IMR-90 (cell line): ENCODE measurements around the gene ESAM. TPM values are rescaled to one million over a fixed set of nuclear protein-coding genes. Genes with fewer than 3 reads are reported as not detected.

Experiments used
- ATAC-seq: fragments of 200-7000 bp; cut with Tn5 transposase; 2 replicates; pipeline ENCODE4 v1.9.1; 2020; ENCODE audit warnings: low read depth, mild to moderate bottlenecking, moderate library complexity
- BruUV-seq: library from RNA; stranded (reverse); fragments of 400-500 nt; replicated peaks from 2 replicates; lab custom pipeline; 2021; lab: Mats Ljungman, UMichigan
- CTCF ChIA-PET: fragments of 300-600 bp; formaldehyde crosslinking; extraction: SDS; loops from one replicate; lab custom pipeline; 2021; ENCODE audit warnings: antibody characterized with exemption; lab: Yijun Ruan, JAX
- POLR2A ChIA-PET: fragments of 300-600 bp; sonication (Branson Sonifier 250); formaldehyde crosslinking; loops from one replicate; lab custom pipeline; 2022; ENCODE audit warnings: antibody characterized with exemption; ENCODE audit not compliant: unreplicated experiment; lab: Charles Lee
- DNase-seq: peaks from one replicate; pipeline ENCODE4 v3.0.0; 2013
- H2AFZ ChIP-seq: replicated peaks from 2 replicates; pipeline ENCODE3; 2013; ENCODE audit warnings: low read length, mild to moderate bottlenecking; ENCODE audit not compliant: poor library complexity
- H2AK5ac ChIP-seq: 2 replicates; pipeline ENCODE4 v1.6.1; 2013; ENCODE audit warnings: low read depth, low read length, inconsistent platforms
- H2AK9ac ChIP-seq: replicated peaks from 2 replicates; pipeline ENCODE3; 2013; ENCODE audit warnings: mild to moderate bottlenecking, low read depth, low read length, moderate library complexity; ENCODE audit not compliant: poor library complexity
- H2BK120ac ChIP-seq: 2 replicates; pipeline ENCODE4 v1.6.1; 2013; ENCODE audit warnings: low read depth, low read length, inconsistent platforms
- H2BK15ac ChIP-seq: 3 replicates; pipeline ENCODE4 v1.6.1; 2013; ENCODE audit warnings: low read depth, low read length, inconsistent platforms
- H2BK20ac ChIP-seq: 2 replicates; pipeline ENCODE4 v1.6.1; 2013; ENCODE audit warnings: low read depth, mild to moderate bottlenecking, inconsistent platforms, low read length, moderate library complexity
- H2BK5ac ChIP-seq: 2 replicates; pipeline ENCODE4 v1.6.1; 2013; ENCODE audit warnings: mild to moderate bottlenecking, low read depth, low read length, inconsistent platforms; ENCODE audit not compliant: poor library complexity, severe bottlenecking
- H3K14ac ChIP-seq: replicated peaks from 2 replicates; pipeline ENCODE4 v1.6.1; 2013; ENCODE audit warnings: low read depth, low read length, inconsistent platforms
- H3K18ac ChIP-seq: 2 replicates; pipeline ENCODE4 v1.6.1; 2013; ENCODE audit warnings: low read depth, low read length, control low read depth
- H3K23ac ChIP-seq: 2 replicates; pipeline ENCODE4 v1.6.1; 2013; ENCODE audit warnings: low read depth, low read length, inconsistent platforms
- H3K27ac ChIP-seq: 2 replicates; pipeline ENCODE4 v1.5.1; 2013; ENCODE audit warnings: mild to moderate bottlenecking, control low read depth, low read length; ENCODE audit not compliant: insufficient read depth
- H3K27me3 ChIP-seq: 2 replicates; pipeline ENCODE4 v1.6.1; 2013; ENCODE audit warnings: low read length; ENCODE audit not compliant: control insufficient read depth, insufficient read depth
- H3K36me3 ChIP-seq: 2 replicates; pipeline ENCODE4 v1.6.1; 2013; ENCODE audit warnings: low read length, mixed read lengths; ENCODE audit not compliant: control insufficient read depth, insufficient read depth
- H3K4ac ChIP-seq: 2 replicates; pipeline ENCODE4 v1.6.1; 2013; ENCODE audit warnings: low read depth, low read length, inconsistent platforms
- H3K4me1 ChIP-seq: 2 replicates; pipeline ENCODE4 v1.6.1; 2013; ENCODE audit warnings: low read length, mixed read lengths; ENCODE audit not compliant: control insufficient read depth, insufficient read depth
- H3K4me2 ChIP-seq: 2 replicates; pipeline ENCODE4 v1.6.1; 2013; ENCODE audit warnings: low read depth, mild to moderate bottlenecking, control low read depth, low read length, moderate library complexity
- H3K4me3 ChIP-seq: 2 replicates; pipeline ENCODE4 v1.5.1; 2013; ENCODE audit warnings: low read depth, mild to moderate bottlenecking, control low read depth, low read length, moderate library complexity; ENCODE audit not compliant: insufficient read depth
- H3K56ac ChIP-seq: 2 replicates; pipeline ENCODE4 v1.6.1; 2013; ENCODE audit warnings: low read length, inconsistent platforms; ENCODE audit not compliant: insufficient read depth; ENCODE audit errors: extremely low read depth
- H3K79me1 ChIP-seq, 2 experiments: 2 replicates each; pipeline ENCODE4 v1.6.1; 2013; ENCODE audit warnings: low read length in 2 of 2, inconsistent platforms in 1 of 2, low read depth in 1 of 2
- H3K9ac ChIP-seq: 2 replicates; pipeline ENCODE4 v1.6.1; 2013; ENCODE audit warnings: low read depth, low read length, control low read depth
- H3K9me1 ChIP-seq: 2 replicates; pipeline ENCODE4 v1.6.1; 2013; ENCODE audit warnings: low read length, inconsistent platforms; ENCODE audit not compliant: insufficient read depth
- H3K9me3 ChIP-seq: 2 replicates; pipeline ENCODE4 v1.6.1; 2013; ENCODE audit warnings: low read length; ENCODE audit not compliant: control insufficient read depth, insufficient read depth
- H4K20me1 ChIP-seq: 2 replicates; pipeline ENCODE4 v1.6.1; 2013; ENCODE audit warnings: low read length, inconsistent platforms; ENCODE audit not compliant: insufficient read depth
- H4K5ac ChIP-seq: 2 replicates; pipeline ENCODE4 v1.6.1; 2013; ENCODE audit warnings: mild to moderate bottlenecking, low read depth, low read length, control low read depth
- H4K8ac ChIP-seq, 2 experiments: 2 replicates each; pipeline ENCODE4 v1.6.1; 2013; ENCODE audit warnings: low read depth in 2 of 2, low read length in 2 of 2, control low read depth in 1 of 2, inconsistent platforms in 1 of 2
- H4K91ac ChIP-seq: 2 replicates; pipeline ENCODE4 v1.6.1; 2013; ENCODE audit warnings: low read depth, low read length, inconsistent platforms; ENCODE audit not compliant: insufficient read depth
- CEBPB ChIP-seq: IDR thresholded peaks from 2 replicates; pipeline ENCODE4 v1.6.1; 2012; ENCODE audit warnings: low read depth, low read length, improper control_type of control experiment
- ELK1 ChIP-seq: fragments of 150-350 bp; IDR thresholded peaks from 2 replicates; pipeline ENCODE4 v1.6.1; 2016; ENCODE audit warnings: low read depth, mild to moderate bottlenecking, low read length, moderate library complexity, borderline replicate concordance
- MAFK ChIP-seq: IDR thresholded peaks from 2 replicates; pipeline ENCODE4 v1.6.1; 2012; ENCODE audit warnings: low read depth, low read length, improper control_type of control experiment
- MAZ ChIP-seq: IDR thresholded peaks from 2 replicates; pipeline ENCODE4 v1.6.1; 2012; ENCODE audit warnings: low read depth, mild to moderate bottlenecking, low read length, improper control_type of control experiment, moderate library complexity, borderline replicate concordance
- NFE2L2 ChIP-seq: fragments of 150-350 bp; IDR thresholded peaks from 2 replicates; pipeline ENCODE4 v1.6.1; 2016; ENCODE audit warnings: low read depth, mild to moderate bottlenecking, low read length
- RAD21 ChIP-seq: IDR thresholded peaks from 2 replicates; pipeline ENCODE4 v1.6.1; 2012; ENCODE audit warnings: low read length, improper control_type of control experiment
- RCOR1 ChIP-seq: IDR thresholded peaks from 2 replicates; pipeline ENCODE4 v1.6.1; 2012; ENCODE audit warnings: mild to moderate bottlenecking, low read length, improper control_type of control experiment; ENCODE audit not compliant: insufficient replicate concordance
- RFX5 ChIP-seq: IDR thresholded peaks from 2 replicates; pipeline ENCODE4 v1.8.0; 2012; ENCODE audit warnings: low read depth, mild to moderate bottlenecking, low read length, moderate library complexity
- USF2 ChIP-seq: fragments of 150-350 bp; IDR thresholded peaks from 2 replicates; pipeline ENCODE4 v1.6.1; 2017; ENCODE audit warnings: mild to moderate bottlenecking, antibody characterized with exemption, low read length, low read depth
- WGBS, 2 experiments: methylation state at CpG; one replicate each; pipeline versions ENCODE4 v1.1.5 to v1.1.7; 2013; ENCODE audit warnings: missing lambda C conversion rate in 2 of 2; ENCODE audit not compliant: insufficient read length in 1 of 2; ENCODE audit errors: extremely low coverage in 2 of 2; 5-methylcytosine and 5-hydroxymethylcytosine counted together
- dilution Hi-C: fragments of 300-500 bp; cut with HindIII; formaldehyde crosslinking; loops from one replicate; pipeline ENCODE4 v1.14.3; 2018; ENCODE audit warnings: low sequenced_read_pairs; ENCODE audit not compliant: unreplicated experiment
- in situ Hi-C: fragments of 300-500 bp; cut with MboI; formaldehyde crosslinking; loops from 3 replicates; pipeline ENCODE4 v1.14.3; 2019; ENCODE audit warnings: low sequenced_read_pairs, inconsistent platforms, mixed read lengths
- intact Hi-C: fragments of 100-400 bp; cut with micrococcal nuclease; formaldehyde crosslinking; loops from 2 replicates; pipeline ENCODE4 v1.10.0; 2022
- polyA plus RNA-seq, 3 experiments: library from polyadenylated mRNA; depleted of rRNA; stranded (reverse); fragments of >200 nt; gene quantifications; 2 replicates each; pipeline ENCODE4 v1.2.3, GENCODE V29; 2012; ENCODE audit warnings: low replicate concordance in 1 of 3
- total RNA-seq: library from RNA; depleted of rRNA; stranded (reverse); fragments of >200 nt; gene quantifications from 2 replicates; pipeline ENCODE4 v1.2.3, GENCODE V29; 2012

Gene ESAM
- total and polyA plus RNA-seq, 2 of the 4 experiments (the other 2 are of a cell fraction) = under 0.01 to 0.12 TPM

- H4K5ac ChIP-seq = no peak overlapping the region
- H3K9me3 ChIP-seq = no peaks in the 10 kb centered on the region
- no peak overlapping the region for H4K8ac ChIP-seq
- H3K14ac ChIP-seq = no peak overlapping the region
- H2AK9ac ChIP-seq = no peak overlapping the region
- no peaks in the 10 kb centered on the region; the same call in 1 of the 2 replicates for H3K9me1 ChIP-seq
- H3K27ac ChIP-seq = no peak overlapping the region
- ATAC-seq (no peak), DNase-seq (no peak)
- CTCF ChIA-PET = no interaction called here
- no peak for TF ChIP-seq CEBPB
- TF ChIP-seq USF2 = no peak
- TF ChIP-seq RFX5 = no peak
- no peak for TF ChIP-seq RCOR1
- TF ChIP-seq RAD21 = no peak
- no peak for TF ChIP-seq NFE2L2
- no peak for TF ChIP-seq MAZ
- no peak for TF ChIP-seq ELK1
- TF ChIP-seq MAFK = no peak
- dilution Hi-C loops = no loop called here
- H3K9ac ChIP-seq = no peak overlapping the region
- no peak overlapping the region for H2AK5ac ChIP-seq
- in situ Hi-C loops = loop anchor here (5.0 to 10.0 kb wide), 2 partner anchors 74 to 89 kb away; partner anchors contain the start of genes SIAE and SPA17
- WGBS, 2 experiments = no CpG with 5 or more reads among the region's 3 CpGs
- no peak overlapping the region for H3K18ac ChIP-seq
- H2BK120ac ChIP-seq = no peak overlapping the region
- H2BK5ac ChIP-seq = no peak overlapping the region
- BruUV-seq = no TSS peak
- H4K20me1 ChIP-seq = peaks cover 10% of the 10 kb centered on the region
- POLR2A ChIA-PET = no interaction called here
- H3K4me3 ChIP-seq = no peak overlapping the region
- peaks cover 17% of the 10 kb centered on the region; the same call in 1 of the 2 replicates for H3K27me3 ChIP-seq
- H3K79me1 ChIP-seq = peaks cover 3 to 8% of the 10 kb centered on the region in 2 experiments; a peak in 1 of 4 replicates
- H3K56ac ChIP-seq = no peak overlapping the region
- peaks cover 1% of the 10 kb centered on the region; the same call in 1 of the 2 replicates for H3K4me1 ChIP-seq
- no peak overlapping the region for H4K91ac ChIP-seq
- intact Hi-C loops = no loop called here
- no peaks in the 10 kb centered on the region; the same call in 1 of the 2 replicates for H3K36me3 ChIP-seq
- H2BK20ac ChIP-seq = no peak overlapping the region
- H3K4ac ChIP-seq = no peak overlapping the region
- no peak overlapping the region for H3K23ac ChIP-seq
- no peak overlapping the region for H3K4me2 ChIP-seq
- H2AFZ ChIP-seq = no peak overlapping the region
- no peak overlapping the region for H2BK15ac ChIP-seq
Measured at GRCh38 chr11:124760806-124761205, 1.3 kb downstream of the ESAM start.
